PC-9 (cell line): Measurements from ENCODE around the gene INPP5J. TPM values are rescaled to one million over a fixed set of nuclear protein-coding genes. Genes with fewer than 3 reads are reported as not detected.

ENCODE experiments used
- BruUV-seq: library from RNA; stranded (reverse); fragments of 400-500 nt; replicated peaks from 2 replicates; lab custom pipeline; 2021; lab: Mats Ljungman, UMichigan
- CTCF ChIA-PET: fragments of 300-600 bp; sonication (Branson Sonifier 250); formaldehyde crosslinking; loops from one replicate; lab custom pipeline; 2022; ENCODE audit warnings: antibody characterized with exemption; lab: Charles Lee
- POLR2A ChIA-PET: fragments of 300-600 bp; sonication (Branson Sonifier 250); formaldehyde crosslinking; loops from one replicate; lab custom pipeline; 2022; ENCODE audit warnings: antibody characterized with exemption; ENCODE audit not compliant: unreplicated experiment; lab: Charles Lee
- DNase-seq, 2 experiments: peaks; one replicate each; pipeline versions ENCODE4 v3.0.0 to v3.0.0-alpha.2; 2015 to 2022; ENCODE audit warnings: mixed read lengths in 1 of 2
- H2AFZ ChIP-seq: fragments of 200-600 bp; sonication (generic); 2 replicates; pipeline ENCODE4 v1.8.1; 2017; ENCODE audit warnings: antibody characterized with exemption
- H3F3A ChIP-seq: fragments of 200-600 bp; sonication (generic); 2 replicates; pipeline ENCODE4 v1.8.1; 2017; ENCODE audit warnings: antibody characterized with exemption, mild to moderate bottlenecking, low read depth; ENCODE audit not compliant: insufficient read depth
- H3K27ac ChIP-seq: fragments of 200-600 bp; sonication (generic); 2 replicates; pipeline ENCODE4 v1.6.1; 2016; ENCODE audit warnings: mixed run types
- H3K27me3 ChIP-seq: fragments of 200-600 bp; sonication (generic); 2 replicates; pipeline ENCODE4 v1.6.1; 2016; ENCODE audit warnings: low read depth, mixed run types; ENCODE audit not compliant: insufficient read depth
- H3K36me3 ChIP-seq: fragments of 200-600 bp; sonication (generic); 2 replicates; pipeline ENCODE4 v1.6.1; 2016; ENCODE audit warnings: low read depth, mixed run types
- H3K4me1 ChIP-seq: fragments of 200-600 bp; sonication (generic); replicated peaks from 2 replicates; pipeline ENCODE4 v1.6.1; 2016; ENCODE audit warnings: mixed run types; ENCODE audit not compliant: insufficient read depth
- H3K4me2 ChIP-seq: fragments of 200-600 bp; sonication (generic); 2 replicates; pipeline ENCODE4 v1.6.1; 2017; ENCODE audit warnings: mixed run types
- H3K4me3 ChIP-seq: fragments of 200-600 bp; sonication (generic); 2 replicates; pipeline ENCODE4 v1.6.1; 2016; ENCODE audit warnings: mixed run types
- H3K79me2 ChIP-seq: fragments of 200-600 bp; sonication (generic); 2 replicates; pipeline ENCODE4 v1.6.1; 2017; ENCODE audit warnings: low read depth, mixed run types
- H3K9me2 ChIP-seq: fragments of 200-600 bp; sonication (generic); 2 replicates; pipeline ENCODE4 v1.8.1; 2017; ENCODE audit warnings: mild to moderate bottlenecking; ENCODE audit not compliant: insufficient read depth
- H3K9me3 ChIP-seq: fragments of 200-600 bp; sonication (generic); 2 replicates; pipeline ENCODE4 v1.8.1; 2016; ENCODE audit warnings: low read depth; ENCODE audit not compliant: insufficient read depth
- H4K20me1 ChIP-seq: fragments of 200-600 bp; sonication (generic); 2 replicates; pipeline ENCODE4 v1.8.1; 2017; ENCODE audit not compliant: insufficient read depth
- EZH2 ChIP-seq: fragments of 200-600 bp; sonication (generic); IDR thresholded peaks from 2 replicates; pipeline ENCODE4 v1.8.0; 2017; ENCODE audit warnings: antibody characterized with exemption, low read depth
- intact Hi-C: fragments of 100-400 bp; cut with micrococcal nuclease; formaldehyde crosslinking; loops from one replicate; pipeline ENCODE4 v1.10.0; 2022; ENCODE audit not compliant: unreplicated experiment
- total RNA-seq: library from RNA; stranded (reverse); gene quantifications from 2 replicates; pipeline ENCODE4 v1.2.3, GENCODE V29; 2021
- TF ChIP-seq, protein P1 (sequence below): fragments of 200-600 bp; sonication (generic); conservative IDR thresholded peaks from 2 replicates; pipeline ENCODE4 v1.6.1; 2017; ENCODE audit warnings: mixed run types, antibody characterized with exemption, mild to moderate bottlenecking, moderate library complexity

The INPP5J gene
- total RNA-seq, 1 experiment from 2014 or later = 1.7 TPM

DNA sequence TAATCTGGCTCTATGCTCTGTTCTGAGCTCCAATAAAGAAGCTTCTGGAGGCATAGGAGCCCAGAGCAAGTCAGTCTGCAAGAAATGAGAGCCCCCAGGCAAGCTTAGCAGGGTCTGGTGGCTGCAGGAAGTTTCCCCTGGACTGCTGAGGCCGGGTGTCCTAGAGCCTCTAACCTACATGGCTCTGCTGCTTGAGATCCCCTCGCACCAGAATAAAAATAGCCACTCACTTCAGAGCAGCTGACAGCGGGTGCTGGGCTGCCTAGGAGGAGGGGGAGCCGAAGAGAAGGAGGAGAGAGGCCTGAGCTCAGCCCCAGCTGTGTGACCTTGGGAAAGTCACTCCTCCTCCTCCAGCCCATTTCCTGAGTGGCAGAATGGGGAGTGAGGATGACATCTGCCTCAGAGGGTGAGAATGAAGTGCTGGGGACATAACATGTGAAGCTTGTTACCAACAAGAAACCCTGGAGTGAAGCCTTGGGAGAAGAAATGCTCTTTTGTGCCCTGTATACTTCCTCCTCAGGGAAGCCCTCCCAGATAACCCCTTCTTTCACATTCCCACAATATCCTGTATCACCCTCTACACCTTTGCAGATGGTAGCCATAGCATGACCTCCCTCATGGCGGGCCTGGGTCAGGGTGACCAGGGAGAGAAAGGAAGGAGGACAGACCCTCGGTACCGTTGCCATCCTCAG, 3.6 kb upstream of the INPP5J start:
- DNase-seq = peak in 1 of 2 experiments; percentile 34
- Histone ChIP-seq H3K4me2 (no peak overlapping the region), H3K27me3 (0 out of 2 replicates have a peak, but pooled peaks cover 8% of the 10 kb centered on the region), H3K36me3 (no peaks in the 10 kb centered on the region), H3K27ac (no peak overlapping the region), H3K9me2 (no peaks in the 10 kb centered on the region), H3K79me2 (no peaks in the 10 kb centered on the region), H3K9me3 (no peaks in the 10 kb centered on the region), H4K20me1 (no peaks in the 10 kb centered on the region), H2AFZ (no peak overlapping the region), H3F3A (peaks cover 4% of the 10 kb centered on the region; the same call in 1 of the 2 replicates), H3K4me1 (peaks cover 6% of the 10 kb centered on the region; the same call in 1 of the 2 replicates), H3K4me3 (no peak overlapping the region)
- POLR2A ChIA-PET = no interaction called here
- CTCF ChIA-PET = no interaction called here
- TF ChIP-seq, protein P1, sequence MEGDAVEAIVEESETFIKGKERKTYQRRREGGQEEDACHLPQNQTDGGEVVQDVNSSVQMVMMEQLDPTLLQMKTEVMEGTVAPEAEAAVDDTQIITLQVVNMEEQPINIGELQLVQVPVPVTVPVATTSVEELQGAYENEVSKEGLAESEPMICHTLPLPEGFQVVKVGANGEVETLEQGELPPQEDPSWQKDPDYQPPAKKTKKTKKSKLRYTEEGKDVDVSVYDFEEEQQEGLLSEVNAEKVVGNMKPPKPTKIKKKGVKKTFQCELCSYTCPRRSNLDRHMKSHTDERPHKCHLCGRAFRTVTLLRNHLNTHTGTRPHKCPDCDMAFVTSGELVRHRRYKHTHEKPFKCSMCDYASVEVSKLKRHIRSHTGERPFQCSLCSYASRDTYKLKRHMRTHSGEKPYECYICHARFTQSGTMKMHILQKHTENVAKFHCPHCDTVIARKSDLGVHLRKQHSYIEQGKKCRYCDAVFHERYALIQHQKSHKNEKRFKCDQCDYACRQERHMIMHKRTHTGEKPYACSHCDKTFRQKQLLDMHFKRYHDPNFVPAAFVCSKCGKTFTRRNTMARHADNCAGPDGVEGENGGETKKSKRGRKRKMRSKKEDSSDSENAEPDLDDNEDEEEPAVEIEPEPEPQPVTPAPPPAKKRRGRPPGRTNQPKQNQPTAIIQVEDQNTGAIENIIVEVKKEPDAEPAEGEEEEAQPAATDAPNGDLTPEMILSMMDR = no peak
- no peak for TF ChIP-seq EZH2
- no TSS peak for BruUV-seq
- intact Hi-C loops = no loop called here

DNA sequence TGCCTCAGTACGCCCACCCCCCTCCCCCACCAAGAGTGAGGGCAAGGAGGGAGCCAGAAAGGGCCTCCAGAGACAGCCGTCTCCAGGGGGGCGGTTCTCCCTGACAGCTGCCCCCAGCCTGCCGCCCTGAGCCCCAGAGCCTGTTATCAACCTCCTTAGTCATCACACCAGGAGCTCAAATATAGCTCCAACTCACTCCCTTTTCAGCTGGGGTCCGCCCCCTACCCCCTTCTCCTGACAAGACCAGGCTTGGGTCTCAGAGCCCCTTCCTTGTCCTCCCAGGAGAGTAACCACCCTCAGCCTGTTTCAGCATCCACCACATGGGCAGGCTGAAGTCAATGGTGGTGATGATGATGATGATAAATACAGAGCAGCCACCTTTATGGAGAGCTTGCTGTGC, 2.5 kb upstream of the INPP5J start:
- no peak overlapping the region for H3K4me2 ChIP-seq
- H4K20me1 ChIP-seq = no peaks in the 10 kb centered on the region
- peak in 1 of 2 experiments; percentile 9 for DNase-seq
- no peak for TF ChIP-seq EZH2
- TF ChIP-seq, protein P1 = no peak
- no peak overlapping the region for H2AFZ ChIP-seq
- H3K4me1 ChIP-seq = peaks cover 6% of the 10 kb centered on the region; the same call in 1 of the 2 replicates
- BruUV-seq = no TSS peak
- no peaks in the 10 kb centered on the region for H3K9me2 ChIP-seq
- no peaks in the 10 kb centered on the region for H3K36me3 ChIP-seq
- POLR2A ChIA-PET = no interaction called here
- H3K4me3 ChIP-seq = no peak overlapping the region
- H3F3A ChIP-seq = peaks cover 4% of the 10 kb centered on the region; the same call in 1 of the 2 replicates
- CTCF ChIA-PET = interaction anchor here (0.6 kb wide), 1 partner anchor 221 kb away, joined by 3 read pairs; no protein-coding TSS in a partner anchor
- H3K27ac ChIP-seq = no peak overlapping the region
- intact Hi-C loops = no loop called here
- no peaks in the 10 kb centered on the region for H3K79me2 ChIP-seq
- H3K27me3 ChIP-seq = peaks cover 16% of the 10 kb centered on the region; the same call in 1 of the 2 replicates
- no peaks in the 10 kb centered on the region for H3K9me3 ChIP-seq

DNA sequence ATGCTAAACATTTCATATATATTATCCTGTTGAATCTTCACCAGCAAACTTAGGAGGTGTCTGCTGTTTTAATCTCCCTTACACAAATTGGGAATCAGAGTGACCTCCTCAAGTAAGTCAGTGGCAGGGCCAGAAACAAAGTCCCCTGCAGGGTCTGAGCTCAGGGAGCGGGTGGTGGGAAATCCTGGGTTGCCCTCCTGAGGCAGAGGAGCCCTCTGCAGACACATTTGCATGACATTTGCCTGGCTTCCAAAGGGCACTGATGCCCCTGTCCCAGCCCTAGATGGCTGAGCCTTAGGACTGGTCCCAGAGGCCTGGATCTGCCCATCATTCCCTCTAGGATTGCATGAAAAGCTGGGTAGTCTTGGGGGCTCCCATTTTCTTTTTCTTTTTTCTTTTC, 2.1 kb upstream of the INPP5J start:
- H3F3A ChIP-seq = peaks cover 4% of the 10 kb centered on the region; the same call in 1 of the 2 replicates
- H3K27ac ChIP-seq = no peak overlapping the region
- ChIA-PET POLR2A (no interaction called here), CTCF (no interaction called here)
- H3K36me3 ChIP-seq = no peaks in the 10 kb centered on the region
- no peak overlapping the region for H2AFZ ChIP-seq
- no peaks in the 10 kb centered on the region for H3K9me3 ChIP-seq
- H3K4me2 ChIP-seq = no peak overlapping the region
- peaks cover 6% of the 10 kb centered on the region; the same call in 1 of the 2 replicates for H3K4me1 ChIP-seq
- no TSS peak for BruUV-seq
- no peaks in the 10 kb centered on the region for H4K20me1 ChIP-seq
- peak in 1 of 2 experiments; percentile 10 for DNase-seq
- TF ChIP-seq EZH2 = no peak
- TF ChIP-seq, protein P1 = no peak
- no peaks in the 10 kb centered on the region for H3K9me2 ChIP-seq
- intact Hi-C loops = no loop called here
- no peaks in the 10 kb centered on the region for H3K79me2 ChIP-seq
- H3K4me3 ChIP-seq = no peak overlapping the region
- peaks cover 16% of the 10 kb centered on the region; the same call in 1 of the 2 replicates for H3K27me3 ChIP-seq
